A549 (cell line): Measurements from ENCODE around the gene ZNF491. TPM values are rescaled to one million over a fixed set of nuclear protein-coding genes. Genes with fewer than 3 reads are reported as not detected.
"Not testable (repeated sequence)": the region's sequence is repeated elsewhere in the genome, so short reads cannot be mapped to it uniquely, and the experiment has no call there.

ENCODE experiments used
- ATAC-seq, 2 experiments: fragments of 200-7000 bp in 1 of 2; fragments of >200 bp in 1 of 2; cut with Nextera tagmentation in 1 of 2; cut with Tn5 transposase in 1 of 2; 3 replicates each; pipeline versions ENCODE4 v1.8.0 to v1.9.1; 2018 to 2020; ENCODE audit warnings: mild to moderate bottlenecking in 1 of 2, moderate library complexity in 1 of 2
- CTCF ChIA-PET: fragments of 300-600 bp; sonication (Branson Sonifier 250); formaldehyde crosslinking; extraction: SDS; loops from one replicate; lab custom pipeline; 2021; ENCODE audit warnings: antibody characterized with exemption, inconsistent platforms; lab: Yijun Ruan, JAX
- POLR2A ChIA-PET: fragments of 350-600 bp; formaldehyde crosslinking; extraction: SDS; loops from one replicate; lab custom pipeline; 2021; ENCODE audit warnings: antibody characterized with exemption, inconsistent platforms; lab: Yijun Ruan, JAX
- DNase-seq, 2 experiments: peaks; one replicate each; pipeline versions ENCODE4 v3.0.0 to v3.0.0-alpha.2; 2011 to 2016; ENCODE audit warnings: low read depth in 1 of 2, low spot score in 1 of 2
- FAIRE-seq: peaks from 2 replicates; lab custom pipeline; 2011; peaks lifted over from hg19 to GRCh38; lab: Jason Lieb, UNC
- H3K27ac ChIP-seq, 2 experiments: fragments of >200 bp; sonication (Bioruptor Twin); formaldehyde crosslinking; 3 replicates each; pipeline ENCODE4 v1.5.1; 2016 to 2017
- H3K4me1 ChIP-seq: fragments of >200 bp; sonication (Bioruptor Twin); formaldehyde crosslinking; 3 replicates; pipeline ENCODE4 v1.6.1; 2016
- H3K4me2 ChIP-seq: fragments of >200 bp; sonication (Bioruptor Twin); formaldehyde crosslinking; 3 replicates; pipeline ENCODE4 v1.6.1; 2016
- H3K4me3 ChIP-seq: fragments of >200 bp; sonication (Bioruptor Twin); formaldehyde crosslinking; 3 replicates; pipeline ENCODE4 v1.5.1; 2016
- H3K9me3 ChIP-seq: fragments of >200 bp; sonication (Bioruptor Twin); formaldehyde crosslinking; 3 replicates; pipeline ENCODE4 v1.6.1; 2016
- BHLHE40 ChIP-seq: IDR thresholded peaks from 2 replicates; pipeline ENCODE4 v1.6.1; 2012; ENCODE audit warnings: low read depth, low read length, inconsistent platforms
- CBX2 ChIP-seq: fragments of 200-600 bp; sonication (generic); IDR thresholded peaks from 2 replicates; pipeline ENCODE4 v1.6.1; 2016; ENCODE audit warnings: low read depth, mild to moderate bottlenecking, borderline replicate concordance
- CEBPB ChIP-seq, 2 experiments: fragments of >200 bp in 1 of 2; sonication (Bioruptor Twin) in 1 of 2; formaldehyde crosslinking in 1 of 2; IDR thresholded peaks; 2 replicates each; pipeline ENCODE4 v1.6.1; 2012 to 2016
- CHD4 ChIP-seq: fragments of 200-600 bp; sonication (generic); IDR thresholded peaks from 2 replicates; pipeline ENCODE4 v1.6.1; 2016; ENCODE audit warnings: antibody characterized with exemption, mild to moderate bottlenecking, borderline replicate concordance
- ESRRA ChIP-seq: fragments of 150-350 bp; IDR thresholded peaks from 2 replicates; pipeline ENCODE4 v1.6.1; 2014; ENCODE audit warnings: mild to moderate bottlenecking, low read length, borderline replicate concordance
- HEYL ChIP-seq: fragments of 250-450 bp; sonication (Bioruptor Pico); IDR thresholded peaks from 2 replicates; pipeline ENCODE4 v1.8.0; 2021; ENCODE audit warnings: mild to moderate bottlenecking, moderate library complexity
- HOXB13 ChIP-seq: fragments of 250-450 bp; sonication (Bioruptor Pico); IDR thresholded peaks from 2 replicates; pipeline ENCODE4 v1.5.0; 2020; ENCODE audit warnings: low read depth, mild to moderate bottlenecking, moderate library complexity
- JUNB ChIP-seq: fragments of >200 bp; sonication (Bioruptor Twin); formaldehyde crosslinking; IDR thresholded peaks from 2 replicates; pipeline ENCODE4 v1.6.1; 2016
- MAZ ChIP-seq: fragments of 150-350 bp; IDR thresholded peaks from 2 replicates; pipeline ENCODE4 v1.6.1; 2014; ENCODE audit warnings: antibody characterized with exemption, low read depth, low read length, borderline replicate concordance
- MYC ChIP-seq: IDR thresholded peaks from 2 replicates; pipeline ENCODE4 v1.6.1; 2012; ENCODE audit warnings: mild to moderate bottlenecking, inconsistent platforms, low read length, improper control_type of control experiment, borderline replicate concordance
- NR3C1 ChIP-seq: fragments of >200 bp; sonication (Bioruptor Twin); formaldehyde crosslinking; IDR thresholded peaks from 3 replicates; pipeline ENCODE4 v1.6.1; 2017
- PHF8 ChIP-seq: fragments of 200-600 bp; sonication (generic); IDR thresholded peaks from 2 replicates; pipeline ENCODE4 v1.6.1; 2016; ENCODE audit warnings: low read depth, mild to moderate bottlenecking, antibody characterized with exemption, moderate library complexity, borderline replicate concordance
- POLR2A ChIP-seq: IDR thresholded peaks from 2 replicates; pipeline ENCODE4 v1.6.1; 2012; ENCODE audit warnings: mild to moderate bottlenecking, low read length
- POLR2AphosphoS2 ChIP-seq: conservative IDR thresholded peaks from 2 replicates; pipeline ENCODE4 v1.6.1; 2012; ENCODE audit warnings: low read length, improper control_type of control experiment, inconsistent platforms
- RARB ChIP-seq: fragments of 250-450 bp; sonication (Bioruptor Pico); IDR thresholded peaks from 2 replicates; pipeline ENCODE4 v1.8.0; 2021; ENCODE audit warnings: mild to moderate bottlenecking, moderate library complexity
- TP53 ChIP-seq: fragments of 250-450 bp; sonication (Bioruptor Pico); IDR thresholded peaks from 2 replicates; pipeline ENCODE4 v1.5.0; 2021; ENCODE audit warnings: mild to moderate bottlenecking, moderate library complexity
- ZC3H11A ChIP-seq: fragments of 450-650 bp; IDR thresholded peaks from 2 replicates; pipeline ENCODE4 v1.6.1; 2014; ENCODE audit warnings: antibody characterized with exemption, mild to moderate bottlenecking
- WGBS: methylation state at CpG from one replicate; pipeline ENCODE4 v1.1.6; 2017; ENCODE audit errors: missing lambda C conversion rate; 5-methylcytosine and 5-hydroxymethylcytosine counted together
- polyA plus RNA-seq, 4 experiments: library from polyadenylated mRNA; depleted of rRNA in 3 of 4; stranded (reverse); fragments of >200 nt; fragmentation: RNase III in 1 of 4; extraction: RNeasy Plus Mini Kit Qiagen cat#74134 plus additional on column Dnase treatment in 1 of 4; gene quantifications; 2 replicates in 3 of 4; 3 replicates in 1 of 4; pipeline ENCODE4 v1.2.3, GENCODE V29; 2011 to 2017
- TF ChIP-seq, protein P1 (sequence below): IDR thresholded peaks from 2 replicates; pipeline ENCODE4 v1.6.1; 2012; ENCODE audit warnings: low read depth, borderline replicate concordance
- TF ChIP-seq, protein P2 (sequence below): IDR thresholded peaks from 2 replicates; pipeline ENCODE4 v1.6.1; 2012
- TF ChIP-seq, protein P3 (sequence below): fragments of >200 bp; sonication (Bioruptor Twin); formaldehyde crosslinking; IDR thresholded peaks from 3 replicates; pipeline ENCODE4 v1.5.1; 2016

ZNF491 gene
- polyA plus RNA-seq, 2 of the 4 experiments (the other 2 are of a cell fraction) = not detected

DNA sequence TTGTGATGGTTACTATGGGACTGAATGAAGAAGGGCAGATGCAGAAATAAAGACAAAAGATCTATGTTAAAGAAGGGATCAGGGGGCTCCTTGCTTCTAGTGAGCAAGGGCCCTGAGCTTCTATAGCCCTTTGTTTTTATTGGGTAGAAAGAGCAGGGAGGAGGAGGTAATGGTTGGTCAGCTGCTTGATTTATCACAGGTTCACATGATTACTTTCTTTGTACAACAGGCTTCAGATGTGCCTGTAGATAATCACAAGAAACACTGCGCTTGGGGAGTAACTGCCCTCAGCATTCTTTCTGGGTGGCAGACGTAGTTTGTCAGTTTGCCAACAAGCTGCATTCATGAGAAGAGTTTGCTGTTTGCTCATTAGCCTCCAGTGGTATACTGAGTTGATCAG is 45.4 kb downstream of the ZNF491 start:
- 0% methylated on average over 2 of the region's 2 CpGs for WGBS
- Histone ChIP-seq H3K4me3 (no peak overlapping the region), H3K9me3 (no peaks in the 10 kb centered on the region), H3K4me2 (no peak overlapping the region), H3K27ac (no peak overlapping the region), H3K4me1 (no peaks in the 10 kb centered on the region)
- POLR2A ChIA-PET = no interaction called here
- FAIRE-seq = no peak
- ATAC-seq = no peak
- TF ChIP-seq POLR2AphosphoS2 (no peak), CBX2 (no peak), HEYL (CRISPR knock-in tag) (no peak), PHF8 (no peak)
- TF ChIP-seq, protein P1, sequence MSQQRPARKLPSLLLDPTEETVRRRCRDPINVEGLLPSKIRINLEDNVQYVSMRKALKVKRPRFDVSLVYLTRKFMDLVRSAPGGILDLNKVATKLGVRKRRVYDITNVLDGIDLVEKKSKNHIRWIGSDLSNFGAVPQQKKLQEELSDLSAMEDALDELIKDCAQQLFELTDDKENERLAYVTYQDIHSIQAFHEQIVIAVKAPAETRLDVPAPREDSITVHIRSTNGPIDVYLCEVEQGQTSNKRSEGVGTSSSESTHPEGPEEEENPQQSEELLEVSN = no peak
- no peak for DNase-seq
- CTCF ChIA-PET = no interaction called here

DNA sequence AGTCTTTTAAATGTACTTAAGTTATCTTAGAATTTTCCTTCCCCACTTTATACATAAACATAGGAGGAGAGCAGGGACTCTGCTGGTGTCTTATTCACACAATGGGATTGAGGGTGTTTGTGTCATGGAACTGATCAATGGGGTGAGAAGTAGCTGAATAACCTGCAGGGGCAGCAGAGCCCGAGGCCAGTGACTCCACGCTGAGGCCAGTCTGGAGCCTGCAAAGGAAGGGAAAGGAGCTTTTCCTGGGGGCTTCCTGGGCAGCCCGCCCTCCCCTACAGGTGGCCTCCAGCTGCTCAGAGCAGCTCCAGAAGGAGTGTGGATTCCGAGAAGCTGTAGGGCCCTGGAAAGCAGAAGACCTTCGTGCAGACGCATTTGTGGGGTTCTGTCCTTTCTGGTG is 49.3 kb downstream of the ZNF491 start:
- CTCF ChIA-PET, ATAC-seq, H3K4me3 ChIP-seq, POLR2A ChIA-PET, H3K27ac ChIP-seq, DNase-seq, H3K9me3 ChIP-seq, FAIRE-seq, H3K4me1 ChIP-seq, H3K4me2 ChIP-seq: not testable (repeated sequence)
- 4% methylated on average over 5 of the region's 6 CpGs for WGBS

DNA sequence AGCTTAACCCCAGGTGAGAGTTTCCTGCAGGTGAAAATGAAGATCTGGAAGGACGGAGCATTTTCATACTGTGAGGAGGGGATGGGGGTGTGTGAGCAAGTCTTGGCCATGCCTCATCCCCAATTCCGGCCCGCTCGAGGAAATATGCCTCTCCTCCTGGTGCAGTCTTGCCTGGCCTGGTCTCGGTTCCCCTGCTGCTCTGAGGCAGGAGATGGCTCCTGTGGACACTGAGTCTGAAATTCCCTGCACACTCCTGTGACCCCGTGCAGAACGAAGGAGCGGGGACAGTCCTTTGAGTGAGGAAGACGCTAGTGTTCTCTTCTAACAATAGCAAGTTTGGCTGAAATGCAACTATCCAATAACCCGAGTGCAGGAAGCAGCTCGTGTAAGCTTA is 49.9 kb downstream of the ZNF491 start:
- H3K4me1 ChIP-seq = no peaks in the 10 kb centered on the region
- no peak overlapping the region for H3K4me3 ChIP-seq
- WGBS = 27% methylated on average over 8 of the region's 11 CpGs
- FAIRE-seq = no peak
- no peak for ATAC-seq
- no peak overlapping the region for H3K27ac ChIP-seq
- ChIA-PET POLR2A (no interaction called here), CTCF (no interaction called here)
- no peak overlapping the region for H3K4me2 ChIP-seq
- no peak for TF ChIP-seq ESRRA
- TF ChIP-seq, protein P2, sequence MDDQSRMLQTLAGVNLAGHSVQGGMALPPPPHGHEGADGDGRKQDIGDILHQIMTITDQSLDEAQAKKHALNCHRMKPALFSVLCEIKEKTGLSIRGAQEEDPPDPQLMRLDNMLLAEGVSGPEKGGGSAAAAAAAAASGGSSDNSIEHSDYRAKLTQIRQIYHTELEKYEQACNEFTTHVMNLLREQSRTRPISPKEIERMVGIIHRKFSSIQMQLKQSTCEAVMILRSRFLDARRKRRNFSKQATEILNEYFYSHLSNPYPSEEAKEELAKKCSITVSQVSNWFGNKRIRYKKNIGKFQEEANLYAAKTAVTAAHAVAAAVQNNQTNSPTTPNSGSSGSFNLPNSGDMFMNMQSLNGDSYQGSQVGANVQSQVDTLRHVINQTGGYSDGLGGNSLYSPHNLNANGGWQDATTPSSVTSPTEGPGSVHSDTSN = no peak
- TF ChIP-seq JUNB = no peak
- TF ChIP-seq NR3C1 = no peak
- no peak for DNase-seq
- no peaks in the 10 kb centered on the region for H3K9me3 ChIP-seq

DNA sequence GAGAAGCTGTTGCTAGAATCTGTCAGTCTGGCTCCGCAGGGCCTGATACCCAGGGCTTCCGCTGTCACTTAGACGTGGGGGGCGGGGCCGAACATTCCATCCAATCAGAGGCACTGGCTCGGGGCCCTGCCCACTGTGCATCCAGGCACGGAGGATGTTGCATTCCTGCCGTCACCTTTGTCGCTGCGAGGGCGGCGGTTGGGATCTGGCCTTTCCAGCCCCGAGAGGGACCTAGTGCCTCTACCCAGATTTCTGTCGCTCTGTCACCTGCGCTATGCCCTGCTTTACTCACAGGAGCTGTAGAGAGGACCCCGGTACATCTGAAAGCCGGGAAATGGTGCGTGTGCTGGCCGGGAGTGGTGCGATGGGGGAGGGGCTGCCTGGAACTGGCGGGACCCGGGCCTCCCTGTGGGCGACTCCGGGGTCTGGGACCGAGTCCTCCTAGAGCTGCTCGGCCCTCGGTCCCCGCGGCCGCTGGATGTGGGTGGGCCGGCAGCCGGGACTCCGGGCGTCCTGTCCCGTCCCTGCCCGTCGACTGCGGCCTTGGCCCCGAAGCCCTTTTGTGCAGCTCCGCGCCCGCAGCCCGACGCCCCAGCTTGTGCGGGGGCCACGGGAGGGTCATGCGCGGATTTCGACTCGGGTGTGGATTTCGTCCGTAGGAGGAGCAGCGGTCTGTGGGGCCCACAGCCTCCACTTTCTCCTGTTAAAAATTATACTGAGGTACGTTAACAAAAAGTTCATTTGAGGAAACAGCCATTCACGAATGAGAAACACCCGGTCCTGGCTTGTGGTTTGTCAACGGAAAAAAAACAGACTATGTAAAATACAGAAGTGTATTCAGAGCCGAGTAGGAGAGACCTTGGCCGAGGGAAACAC is 50.5 kb downstream of the ZNF491 start, which contains the start of gene ZNF439:
ZNF439 (plus strand) TSS at position 133 of the 876 bp plus-strand sequence; CDS start at position 275, 142 bp downstream.
- TF ChIP-seq RARB (no peak), TP53 (CRISPR knock-in tag) (no peak), POLR2AphosphoS2 (no peak), MAZ (no peak), MYC (no peak), BHLHE40 (no peak), CHD4 (no peak), HOXB13 (CRISPR knock-in tag) (no peak), CEBPB (IDR thresholded peaks at IDR 0.05) (no peak), POLR2A (no peak), ZC3H11A (no peak)
- TF ChIP-seq, protein P2 = no peak
- TF ChIP-seq, protein P3, sequence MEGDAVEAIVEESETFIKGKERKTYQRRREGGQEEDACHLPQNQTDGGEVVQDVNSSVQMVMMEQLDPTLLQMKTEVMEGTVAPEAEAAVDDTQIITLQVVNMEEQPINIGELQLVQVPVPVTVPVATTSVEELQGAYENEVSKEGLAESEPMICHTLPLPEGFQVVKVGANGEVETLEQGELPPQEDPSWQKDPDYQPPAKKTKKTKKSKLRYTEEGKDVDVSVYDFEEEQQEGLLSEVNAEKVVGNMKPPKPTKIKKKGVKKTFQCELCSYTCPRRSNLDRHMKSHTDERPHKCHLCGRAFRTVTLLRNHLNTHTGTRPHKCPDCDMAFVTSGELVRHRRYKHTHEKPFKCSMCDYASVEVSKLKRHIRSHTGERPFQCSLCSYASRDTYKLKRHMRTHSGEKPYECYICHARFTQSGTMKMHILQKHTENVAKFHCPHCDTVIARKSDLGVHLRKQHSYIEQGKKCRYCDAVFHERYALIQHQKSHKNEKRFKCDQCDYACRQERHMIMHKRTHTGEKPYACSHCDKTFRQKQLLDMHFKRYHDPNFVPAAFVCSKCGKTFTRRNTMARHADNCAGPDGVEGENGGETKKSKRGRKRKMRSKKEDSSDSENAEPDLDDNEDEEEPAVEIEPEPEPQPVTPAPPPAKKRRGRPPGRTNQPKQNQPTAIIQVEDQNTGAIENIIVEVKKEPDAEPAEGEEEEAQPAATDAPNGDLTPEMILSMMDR = no peak
- no peak within 1 kb of the TSS for H3K4me2 ChIP-seq
- H3K4me3 ChIP-seq = no peak within 1 kb of the TSS
- H3K4me1 ChIP-seq = no peaks in the 10 kb centered on the region
- CTCF ChIA-PET = no interaction called here
- ATAC-seq (no peak), FAIRE-seq (no peak), DNase-seq (no peak)
- no peaks in the 10 kb centered on the region for H3K9me3 ChIP-seq
- POLR2A ChIA-PET = no interaction called here
- WGBS = 30% methylated on average over 17 of the region's 59 CpGs
- H3K27ac ChIP-seq = no peak within 1 kb of the TSS

DNA sequence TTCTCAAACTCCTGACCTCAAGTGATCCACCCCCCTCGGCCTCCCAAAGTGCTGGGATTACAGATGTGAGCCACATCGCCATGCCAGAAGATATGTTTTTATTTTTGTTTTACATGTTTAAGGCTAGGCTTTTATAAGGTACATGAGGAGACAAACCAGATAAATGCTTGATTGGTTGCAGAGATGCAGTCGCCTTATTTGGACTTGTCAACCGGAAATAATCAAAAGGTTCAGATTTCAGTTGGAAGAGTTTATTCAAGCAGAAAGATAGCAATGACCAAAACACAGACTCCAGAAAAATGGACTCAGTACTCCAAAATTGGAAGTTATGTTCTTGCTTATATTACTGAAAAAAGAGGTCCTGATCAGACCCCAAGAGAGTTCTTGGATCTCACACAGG is 52.0 kb downstream of the ZNF491 start:
- H3K4me2 ChIP-seq, DNase-seq, H3K27ac ChIP-seq, FAIRE-seq, POLR2A ChIA-PET, H3K4me1 ChIP-seq, CTCF ChIA-PET, H3K9me3 ChIP-seq, ATAC-seq, H3K4me3 ChIP-seq: not testable (repeated sequence)
- WGBS = 41% methylated on average over 4 of the region's 4 CpGs
